ENCODE results near the gene NAV1. TPM values are rescaled to one million over a fixed set of nuclear protein-coding genes. Genes with fewer than 3 reads are reported as not detected.

The NAV1 gene
- total and polyA plus RNA-seq, 7 donors: 1.8 to 13.3 (median 8.4) TPM

DNA sequence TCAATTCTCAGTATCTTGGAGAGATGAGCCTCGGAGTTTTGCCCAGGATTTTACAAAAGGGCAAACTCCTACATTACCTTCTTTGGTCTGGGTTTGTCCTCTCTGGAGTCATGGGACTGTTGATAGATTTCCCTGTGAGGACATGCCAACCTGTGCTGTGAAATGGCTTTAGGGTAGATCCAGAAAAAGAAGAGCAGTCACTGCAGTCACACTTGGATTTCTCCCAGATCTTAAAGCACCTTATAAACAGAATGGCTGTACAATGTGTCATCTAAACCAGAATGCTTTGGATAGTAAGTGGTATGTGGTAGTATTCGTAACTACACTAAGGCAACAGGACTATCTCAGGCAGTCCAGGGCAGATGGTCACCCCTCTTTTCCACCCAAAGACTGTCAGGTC, 30.1 kb upstream of the NAV1 start:
- Histone ChIP-seq H3K4me1 (peaks cover 12% of the 10 kb centered on the region), H3K9me3 (no peaks in the 10 kb centered on the region), H3K4me3 (no peak overlapping the region), H3K36me3 (ENCODE audit: insufficient read depth in 1 of 2, low read depth in 1 of 2) (no peaks in the 10 kb centered on the region), H3K27ac (no peak overlapping the region), H3K27me3 (ENCODE audit: insufficient read depth in 3 of 3, low read length in 2 of 3) (peaks cover 0 to 6% (median 0%) of the 10 kb centered on the region in 3 donors)
- TF ChIP-seq, protein P1, sequence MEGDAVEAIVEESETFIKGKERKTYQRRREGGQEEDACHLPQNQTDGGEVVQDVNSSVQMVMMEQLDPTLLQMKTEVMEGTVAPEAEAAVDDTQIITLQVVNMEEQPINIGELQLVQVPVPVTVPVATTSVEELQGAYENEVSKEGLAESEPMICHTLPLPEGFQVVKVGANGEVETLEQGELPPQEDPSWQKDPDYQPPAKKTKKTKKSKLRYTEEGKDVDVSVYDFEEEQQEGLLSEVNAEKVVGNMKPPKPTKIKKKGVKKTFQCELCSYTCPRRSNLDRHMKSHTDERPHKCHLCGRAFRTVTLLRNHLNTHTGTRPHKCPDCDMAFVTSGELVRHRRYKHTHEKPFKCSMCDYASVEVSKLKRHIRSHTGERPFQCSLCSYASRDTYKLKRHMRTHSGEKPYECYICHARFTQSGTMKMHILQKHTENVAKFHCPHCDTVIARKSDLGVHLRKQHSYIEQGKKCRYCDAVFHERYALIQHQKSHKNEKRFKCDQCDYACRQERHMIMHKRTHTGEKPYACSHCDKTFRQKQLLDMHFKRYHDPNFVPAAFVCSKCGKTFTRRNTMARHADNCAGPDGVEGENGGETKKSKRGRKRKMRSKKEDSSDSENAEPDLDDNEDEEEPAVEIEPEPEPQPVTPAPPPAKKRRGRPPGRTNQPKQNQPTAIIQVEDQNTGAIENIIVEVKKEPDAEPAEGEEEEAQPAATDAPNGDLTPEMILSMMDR (IDR thresholded peaks at IDR 0.05): no peak
- intact Hi-C loops (cut with DNase I): loop anchor here in 1 of 2 donors (2.0 kb wide), 1 partner anchor 26 kb away; no protein-coding TSS in a partner anchor
- ATAC-seq (no peak), DNase-seq (no peak)
- WGBS, 3 donors: 94 to 98% (median 95%) methylated on average over 2 of the region's 2 CpGs

DNA sequence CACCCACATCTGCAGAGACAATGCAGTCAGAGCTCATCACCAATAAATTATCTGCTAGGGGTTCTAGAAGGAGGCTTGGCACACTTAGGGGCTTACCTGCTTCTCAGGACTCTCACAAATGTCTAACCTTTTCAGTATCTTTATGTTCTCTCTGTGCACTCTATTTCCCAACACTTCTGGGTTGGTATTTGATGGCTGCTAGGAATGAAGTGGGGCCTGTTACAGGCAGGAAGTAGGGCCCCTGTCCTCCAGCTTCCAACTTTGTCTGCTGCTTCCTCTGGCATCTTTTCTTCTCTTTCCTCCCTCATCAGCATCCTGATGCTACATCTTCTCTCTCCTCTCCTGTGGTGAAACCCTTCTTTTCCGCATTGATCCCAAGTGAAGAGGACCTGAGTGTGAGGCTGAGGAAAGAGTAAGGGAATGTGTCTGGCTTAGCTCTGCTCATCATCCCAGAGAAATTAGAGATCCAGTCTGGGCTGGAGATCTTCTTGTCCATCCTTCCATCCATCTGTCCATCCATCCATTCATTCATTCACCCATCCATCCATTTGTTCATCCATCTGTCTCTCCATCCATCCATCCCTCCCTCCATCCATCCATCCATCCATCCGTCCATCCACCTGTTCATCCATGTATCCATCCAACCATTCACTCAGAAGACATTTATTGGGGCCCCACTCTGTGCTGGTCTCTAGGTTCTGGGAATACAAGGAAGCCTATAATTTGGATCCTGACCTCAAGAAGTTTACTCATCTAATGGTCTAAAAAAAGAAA, 29.1 kb upstream of the NAV1 start:
- TF ChIP-seq, protein P1 (IDR thresholded peaks at IDR 0.05): no peak
- 98 to 99% (median 98%) methylated on average over 2 of the region's 2 CpGs for WGBS, 3 donors
- intact Hi-C loops (cut with DNase I): loop anchor here (2.0 to 10.0 kb wide), 2 partner anchors 27 to 255 kb away; no protein-coding TSS in a partner anchor
- no peak for ATAC-seq
- Histone ChIP-seq H3K9me3 (no peaks in the 10 kb centered on the region), H3K4me3 (no peak overlapping the region), H3K4me1 (peaks cover 12% of the 10 kb centered on the region), H3K36me3 (ENCODE audit: insufficient read depth in 1 of 2, low read depth in 1 of 2) (no peaks in the 10 kb centered on the region), H3K27me3 (ENCODE audit: insufficient read depth in 3 of 3, low read length in 2 of 3) (peaks cover 0 to 6% (median 0%) of the 10 kb centered on the region in 3 donors), H3K27ac (no peak overlapping the region)
- no peak for DNase-seq

DNA sequence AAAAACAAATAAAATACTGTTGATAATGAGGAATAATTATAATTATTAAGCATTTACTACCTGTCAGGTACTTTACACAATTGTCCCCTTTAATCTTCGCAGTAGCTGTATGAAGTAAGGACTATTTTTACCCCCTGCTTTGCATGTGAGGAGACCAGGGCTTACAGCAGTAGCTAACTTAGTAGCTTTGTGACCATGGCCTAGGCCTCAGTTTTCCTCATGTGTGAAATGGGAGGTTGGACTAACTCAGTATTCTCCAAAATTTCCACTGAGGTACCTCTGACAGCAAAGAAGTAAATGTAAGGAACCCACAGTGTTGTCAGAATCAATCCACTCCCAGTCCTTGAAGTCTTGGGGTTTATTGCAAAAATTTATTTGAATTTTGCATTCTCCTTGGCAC, 28.2 kb upstream of the NAV1 start:
- no peak overlapping the region for H3K27ac ChIP-seq
- H3K27me3 ChIP-seq (ENCODE audit: insufficient read depth in 3 of 3, low read length in 2 of 3): peaks cover 0 to 3% (median 0%) of the 10 kb centered on the region in 3 donors
- H3K9me3 ChIP-seq: no peaks in the 10 kb centered on the region
- H3K36me3 ChIP-seq (ENCODE audit: insufficient read depth in 1 of 2, low read depth in 1 of 2): no peaks in the 10 kb centered on the region
- DNase-seq (no peak), ATAC-seq (no peak)
- H3K4me1 ChIP-seq: peaks cover 12% of the 10 kb centered on the region
- WGBS, 3 donors: 83 to 94% (median 89%) methylated on average over 1 of the region's 1 CpG
- H3K4me3 ChIP-seq: no peak overlapping the region
- TF ChIP-seq, protein P1 (IDR thresholded peaks at IDR 0.05): no peak
- intact Hi-C loops (cut with DNase I): loop anchor here in 1 of 2 donors (10.0 kb wide), 1 partner anchor 256 kb away; no protein-coding TSS in a partner anchor

DNA sequence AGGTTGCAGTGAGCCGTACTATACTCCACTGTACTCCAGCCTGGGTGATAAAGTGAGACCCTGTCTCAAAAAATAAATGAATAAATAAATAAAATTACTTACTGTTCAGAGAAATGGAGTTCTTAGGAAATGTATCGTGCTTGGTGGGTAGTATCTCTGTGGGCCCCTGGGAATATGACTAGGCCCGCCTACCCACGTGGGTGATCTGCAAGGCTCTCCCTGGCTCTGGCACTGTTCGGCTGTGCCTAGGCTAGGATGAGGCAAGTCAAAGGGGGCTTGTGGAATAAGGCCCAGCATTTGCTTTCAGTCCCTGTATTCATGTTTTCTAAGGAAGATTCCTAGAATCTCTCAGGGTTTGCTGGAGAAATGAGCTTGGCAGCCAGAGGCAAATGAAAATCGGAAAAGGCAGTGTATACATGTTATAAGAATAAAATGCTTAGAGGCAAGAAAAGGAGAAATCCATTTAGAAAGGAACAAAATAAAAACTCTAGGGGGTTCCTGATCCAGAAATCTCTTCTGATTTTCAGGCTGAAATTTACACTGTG, 27.5 kb upstream of the NAV1 start:
- peaks cover 12% of the 10 kb centered on the region for H3K4me1 ChIP-seq
- intact Hi-C loops (cut with DNase I): loop anchor here in 1 of 2 donors (10.0 kb wide), 1 partner anchor 257 kb away; no protein-coding TSS in a partner anchor
- no peaks in the 10 kb centered on the region for H3K9me3 ChIP-seq
- DNase-seq (no peak), ATAC-seq (no peak)
- TF ChIP-seq, protein P1 (IDR thresholded peaks at IDR 0.05): no peak
- H3K27me3 ChIP-seq (ENCODE audit: insufficient read depth in 3 of 3, low read length in 2 of 3): peaks cover 0 to under 1% (median 0%) of the 10 kb centered on the region in 3 donors
- H3K36me3 ChIP-seq (ENCODE audit: insufficient read depth in 1 of 2, low read depth in 1 of 2): no peaks in the 10 kb centered on the region
- H3K4me3 ChIP-seq: no peak overlapping the region
- H3K27ac ChIP-seq: peak overlapping the region; percentile 60
- 62 to 72% (median 65%) methylated on average over 6 of the region's 6 CpGs for WGBS, 3 donors
